Lung (tissue), 12 donors: ENCODE data around the gene CD82. TPM values are rescaled to one million over a fixed set of nuclear protein-coding genes. Genes with fewer than 3 reads are reported as not detected.

Experiments
- ATAC-seq: fragments of 200-7000 bp; cut with Tn5 transposase; one replicate; pipeline ENCODE4 v1.9.1; 2020; ENCODE audit warnings: moderate number of reproducible peaks; ENCODE audit not compliant: insufficient read depth, low FRiP score
- DNase-seq, 3 donors: peaks; one replicate each; pipeline ENCODE4 v3.0.0-alpha.2; 2013 to 2017
- H3K27ac ChIP-seq, 2 donors: one replicate each; pipeline ENCODE4 v1.5.1; 2013; ENCODE audit warnings: mild to moderate bottlenecking in 2 of 2, moderate library complexity in 2 of 2, control low read depth in 1 of 2, inconsistent platforms in 1 of 2, low read depth in 1 of 2, low read length in 1 of 2
- H3K27me3 ChIP-seq, 3 donors: one replicate each; pipeline ENCODE4 v1.5.1; 2013; ENCODE audit warnings: low read length in 2 of 3; ENCODE audit not compliant: control insufficient read depth in 3 of 3, insufficient read depth in 3 of 3
- H3K36me3 ChIP-seq, 4 donors: one replicate each; pipeline ENCODE4 v1.5.1; 2013; ENCODE audit warnings: low read length in 4 of 4, mild to moderate bottlenecking in 1 of 4, moderate library complexity in 1 of 4; ENCODE audit not compliant: control insufficient read depth in 4 of 4, insufficient read depth in 4 of 4
- H3K4me1 ChIP-seq, 5 donors: one replicate each; pipeline ENCODE4 v1.5.1; 2013; ENCODE audit warnings: low read length in 5 of 5, mild to moderate bottlenecking in 2 of 5, moderate library complexity in 1 of 5; ENCODE audit not compliant: control insufficient read depth in 5 of 5, insufficient read depth in 5 of 5
- H3K4me3 ChIP-seq: one replicate; pipeline ENCODE4 v1.5.1; 2013; ENCODE audit warnings: mild to moderate bottlenecking, control low read depth, moderate library complexity
- H3K9ac ChIP-seq, 2 donors: one replicate each; pipeline ENCODE4 v1.5.1; 2013; ENCODE audit warnings: low read length in 2 of 2, control low read depth in 1 of 2; ENCODE audit not compliant: insufficient read depth in 1 of 2
- H3K9me3 ChIP-seq, 4 donors: one replicate each; pipeline ENCODE4 v1.5.1; 2013; ENCODE audit warnings: low read length in 3 of 4, mild to moderate bottlenecking in 1 of 4, moderate library complexity in 1 of 4; ENCODE audit not compliant: control insufficient read depth in 4 of 4, insufficient read depth in 3 of 4
- WGBS, 2 donors: extraction: QIAGEN DNeasy Blood & Tissue Kit; methylation state at CpG; one replicate each; pipeline ENCODE4 v1.1.7; 2013; 5-methylcytosine and 5-hydroxymethylcytosine counted together
- polyA plus RNA-seq, 2 donors: library from polyadenylated mRNA; stranded (reverse); fragments of 200-250 nt; gene quantifications; one replicate each; pipeline ENCODE4 v1.2.1, GENCODE V29; 2013
- total RNA-seq, 2 donors: library from RNA; depleted of rRNA in 1 of 2; stranded (reverse); fragments of >200 nt in 1 of 2; gene quantifications; one replicate each; pipeline ENCODE4 v1.2.1, GENCODE V29; 2014 to 2021
- TF ChIP-seq, protein P1 (sequence below): IDR thresholded peaks from 2 replicates; pipeline ENCODE4 v1.5.1; 2012; ENCODE audit warnings: mild to moderate bottlenecking; ENCODE audit errors: control extremely low read depth, extremely low read depth
- donor health status: control.
- donor health status: control.
- donor health status: Bipolar disorder and iron deficiency.
- donor health status: healthy.
- donor health status: DM: yes; HTN: yes; CAD: no.

CD82 gene
- total and polyA plus RNA-seq, 4 donors: 63.3 to 237 (median 190) TPM

- H3K9me3 ChIP-seq: no peaks in the 10 kb centered on the region
- H3K27me3 ChIP-seq: no peaks in the 10 kb centered on the region
- no peak overlapping the region for H3K9ac ChIP-seq
- H3K27ac ChIP-seq: no peak overlapping the region
- no peak overlapping the region for H3K4me3 ChIP-seq
- ATAC-seq (no peak), DNase-seq (no peak)
- H3K36me3 ChIP-seq: no peaks in the 10 kb centered on the region
- TF ChIP-seq, protein P1, sequence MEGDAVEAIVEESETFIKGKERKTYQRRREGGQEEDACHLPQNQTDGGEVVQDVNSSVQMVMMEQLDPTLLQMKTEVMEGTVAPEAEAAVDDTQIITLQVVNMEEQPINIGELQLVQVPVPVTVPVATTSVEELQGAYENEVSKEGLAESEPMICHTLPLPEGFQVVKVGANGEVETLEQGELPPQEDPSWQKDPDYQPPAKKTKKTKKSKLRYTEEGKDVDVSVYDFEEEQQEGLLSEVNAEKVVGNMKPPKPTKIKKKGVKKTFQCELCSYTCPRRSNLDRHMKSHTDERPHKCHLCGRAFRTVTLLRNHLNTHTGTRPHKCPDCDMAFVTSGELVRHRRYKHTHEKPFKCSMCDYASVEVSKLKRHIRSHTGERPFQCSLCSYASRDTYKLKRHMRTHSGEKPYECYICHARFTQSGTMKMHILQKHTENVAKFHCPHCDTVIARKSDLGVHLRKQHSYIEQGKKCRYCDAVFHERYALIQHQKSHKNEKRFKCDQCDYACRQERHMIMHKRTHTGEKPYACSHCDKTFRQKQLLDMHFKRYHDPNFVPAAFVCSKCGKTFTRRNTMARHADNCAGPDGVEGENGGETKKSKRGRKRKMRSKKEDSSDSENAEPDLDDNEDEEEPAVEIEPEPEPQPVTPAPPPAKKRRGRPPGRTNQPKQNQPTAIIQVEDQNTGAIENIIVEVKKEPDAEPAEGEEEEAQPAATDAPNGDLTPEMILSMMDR: no peak
- peaks cover 0 to 11% (median 0%) of the 10 kb centered on the region in 5 donors for H3K4me1 ChIP-seq
- 95 to 98% methylated on average over 9 of the region's 9 CpGs for WGBS, 2 donors
These were observed 88.6 kb downstream of the CD82 start for GRCh38 chr11:44654057-44654456.

DNA sequence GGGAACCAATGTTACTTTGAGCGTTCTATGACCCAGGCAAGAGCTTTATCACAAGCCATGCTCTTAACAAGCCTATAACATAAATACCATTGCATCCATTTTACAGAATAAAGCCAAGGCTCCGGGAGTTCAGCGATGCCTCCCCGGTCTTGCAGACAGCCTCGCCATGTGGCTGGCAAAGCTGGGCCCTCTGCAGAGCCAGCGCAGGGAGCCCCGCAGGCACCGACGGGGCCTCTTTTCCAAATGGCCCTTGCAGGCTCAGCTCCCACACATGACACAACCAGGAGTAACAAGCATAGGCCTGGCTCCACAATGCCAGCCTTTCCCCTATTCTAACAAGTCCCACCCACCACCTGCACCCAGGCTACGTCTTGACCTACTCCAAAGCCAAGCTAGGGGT lies 89.1 kb downstream of the CD82 start:
- Histone ChIP-seq H3K4me3 (no peak overlapping the region), H3K4me1 (peaks cover 0 to 11% (median 0%) of the 10 kb centered on the region in 5 donors), H3K27me3 (no peaks in the 10 kb centered on the region), H3K9ac (no peak overlapping the region), H3K9me3 (no peaks in the 10 kb centered on the region), H3K27ac (no peak overlapping the region), H3K36me3 (no peaks in the 10 kb centered on the region)
- ATAC-seq (no peak), DNase-seq (no peak)
- WGBS, 2 donors: 96% methylated on average over 10 of the region's 10 CpGs
- TF ChIP-seq, protein P1: no peak

DNA sequence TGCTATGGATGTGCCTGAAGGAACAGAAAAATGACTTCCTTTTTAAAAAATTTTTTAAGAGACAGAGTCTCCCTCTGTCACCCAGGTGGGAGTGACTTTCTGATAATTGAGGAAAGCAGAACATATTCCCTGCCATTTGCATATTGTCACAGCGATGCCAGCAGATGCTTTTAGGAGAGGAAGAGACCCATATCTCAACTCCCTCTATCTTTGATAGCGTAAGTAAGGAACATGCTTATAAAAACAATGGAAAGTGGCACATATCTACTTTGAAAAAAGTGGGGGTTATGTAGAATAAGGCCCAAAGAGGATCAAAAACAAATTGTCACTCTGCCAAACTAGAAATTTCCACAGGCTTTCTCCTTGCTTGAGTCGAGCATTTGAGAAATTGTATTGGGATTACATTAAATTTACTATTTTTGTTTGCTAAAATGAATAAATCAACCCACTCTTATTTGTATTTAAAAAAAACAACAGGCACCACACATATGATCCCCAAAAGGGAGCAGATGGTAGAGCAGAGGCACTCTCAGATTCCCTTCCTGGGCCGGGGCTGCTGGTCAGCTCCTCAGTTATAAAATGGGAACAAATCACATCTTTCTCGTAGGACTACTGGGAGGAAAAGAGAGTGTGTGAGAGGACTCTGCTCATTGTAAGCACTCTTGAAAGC lies 92.5 kb downstream of the CD82 start:
- Histone ChIP-seq H3K9me3 (peaks cover 0 to 3% (median 0%) of the 10 kb centered on the region in 4 donors), H3K36me3 (no peaks in the 10 kb centered on the region), H3K4me1 (no peaks in the 10 kb centered on the region), H3K27me3 (no peaks in the 10 kb centered on the region), H3K27ac (no peak overlapping the region), H3K4me3 (no peak overlapping the region), H3K9ac (no peak overlapping the region)
- 87 to 88% methylated on average over 5 of the region's 5 CpGs for WGBS, 2 donors
- DNase-seq: no peak
- TF ChIP-seq, protein P1: no peak
- ATAC-seq: no peak

DNA sequence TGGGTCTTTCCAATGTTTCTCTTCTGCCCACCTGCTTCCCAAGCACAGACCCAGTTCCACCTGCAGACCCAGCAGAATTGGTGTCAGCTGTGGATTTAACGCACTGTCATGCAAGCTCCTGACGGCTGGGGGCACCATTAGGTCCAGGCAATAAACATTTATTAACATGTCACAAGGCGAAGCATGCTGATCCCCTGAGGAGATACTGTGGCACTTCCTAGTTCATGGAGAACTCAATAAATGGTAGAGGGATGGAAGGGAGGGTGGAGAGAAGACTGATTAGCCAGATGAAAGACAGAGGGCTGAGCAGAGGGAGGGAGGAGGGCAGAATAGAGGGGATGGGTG lies 93.0 kb downstream of the CD82 start:
- H3K4me3 ChIP-seq: no peak overlapping the region
- no peak overlapping the region for H3K9ac ChIP-seq
- TF ChIP-seq, protein P1: no peak
- peaks cover 0 to 3% (median 0%) of the 10 kb centered on the region in 4 donors for H3K9me3 ChIP-seq
- peak in 1 of 3 donors; percentile 19 for DNase-seq
- H3K4me1 ChIP-seq: no peaks in the 10 kb centered on the region
- ATAC-seq: no peak
- 44 to 61% methylated on average over 3 of the region's 3 CpGs for WGBS, 2 donors
- H3K27ac ChIP-seq: no peak overlapping the region
- H3K27me3 ChIP-seq: no peaks in the 10 kb centered on the region
- H3K36me3 ChIP-seq: no peaks in the 10 kb centered on the region
